Measurements from ENCODE around the gene POLD4.
"Not testable (repeated sequence)": the region's sequence is repeated elsewhere in the genome, so short reads cannot be mapped to it uniquely, and the experiment has no call there.

Gene POLD4

GRCh38 chr11:67353317-67354074 lies at the start of gene POLD4:
Gene POLD4 (minus strand): TSS chr11:67353546. CDS start chr11:67353399, 147 bp downstream.
- in situ Hi-C loops (cut with MboI; ENCODE audit: low sequenced_read_pairs), result no loop called here

GRCh38 chr11:67403085-67403484 lies 49.7 kb upstream of the POLD4 start:
- in situ Hi-C loops (cut with MboI; ENCODE audit: low sequenced_read_pairs), result not testable (repeated sequence)

GRCh38 chr11:67402192-67402839 lies 49.0 kb upstream of the POLD4 start:
- in situ Hi-C loops (cut with MboI; ENCODE audit: low sequenced_read_pairs), result not testable (repeated sequence)

- in situ Hi-C loops (cut with MboI; ENCODE audit: low sequenced_read_pairs), result no loop called here
Measured at GRCh38 chr11:67401495-67402191, 48.3 kb upstream of the POLD4 start, which contains the start of gene PPP1CA. Gene PPP1CA (minus strand): TSS chr11:67401858. CDS start chr11:67401782, 76 bp downstream.

GRCh38 chr11:67400942-67401494 lies 47.7 kb upstream of the POLD4 start:
- in situ Hi-C loops (cut with MboI; ENCODE audit: low sequenced_read_pairs), result no loop called here

- in situ Hi-C loops (cut with MboI; ENCODE audit: low sequenced_read_pairs), result no loop called here
Measured at GRCh38 chr11:67400251-67400941, 47.0 kb upstream of the POLD4 start.

- in situ Hi-C loops (cut with MboI; ENCODE audit: low sequenced_read_pairs), result no loop called here
Measured at GRCh38 chr11:67398661-67399563, 45.6 kb upstream of the POLD4 start.

GRCh38 chr11:67397986-67398660 lies 44.8 kb upstream of the POLD4 start:
- in situ Hi-C loops (cut with MboI; ENCODE audit: low sequenced_read_pairs), result no loop called here

- in situ Hi-C loops (cut with MboI; ENCODE audit: low sequenced_read_pairs), result no loop called here
Measured at GRCh38 chr11:67397536-67397935, 44.2 kb upstream of the POLD4 start.

- in situ Hi-C loops (cut with MboI; ENCODE audit: low sequenced_read_pairs), result no loop called here
Measured at GRCh38 chr11:67396587-67397389, 43.4 kb upstream of the POLD4 start.

GRCh38 chr11:67396259-67396581 lies 42.9 kb upstream of the POLD4 start:
- in situ Hi-C loops (cut with MboI; ENCODE audit: low sequenced_read_pairs), result no loop called here

GRCh38 chr11:67395555-67396258 lies 42.4 kb upstream of the POLD4 start:
- in situ Hi-C loops (cut with MboI; ENCODE audit: low sequenced_read_pairs), result no loop called here

- in situ Hi-C loops (cut with MboI; ENCODE audit: low sequenced_read_pairs), result no loop called here
Measured at GRCh38 chr11:67393990-67394389, 40.6 kb upstream of the POLD4 start.

GRCh38 chr11:67393437-67393836 lies 40.1 kb upstream of the POLD4 start:
- in situ Hi-C loops (cut with MboI; ENCODE audit: low sequenced_read_pairs), result no loop called here

- in situ Hi-C loops (cut with MboI; ENCODE audit: low sequenced_read_pairs), result no loop called here
Measured at GRCh38 chr11:67392183-67392715, 38.9 kb upstream of the POLD4 start.

GRCh38 chr11:67391304-67392182 lies 38.2 kb upstream of the POLD4 start, which contains the start of gene RAD9A:
Gene RAD9A (plus strand): TSS chr11:67391986. CDS start chr11:67392045, 59 bp downstream.
- in situ Hi-C loops (cut with MboI; ENCODE audit: low sequenced_read_pairs), result no loop called here

- in situ Hi-C loops (cut with MboI; ENCODE audit: low sequenced_read_pairs), result no loop called here
Measured at GRCh38 chr11:67390947-67391303, 37.6 kb upstream of the POLD4 start.
